ENCODE data around the gene BST1. TPM values are rescaled to one million over a fixed set of nuclear protein-coding genes. Genes with fewer than 3 reads are reported as not detected.

Gene BST1
- total RNA-seq, 1 experiment from 2014 or later: 3.0 TPM

DNA sequence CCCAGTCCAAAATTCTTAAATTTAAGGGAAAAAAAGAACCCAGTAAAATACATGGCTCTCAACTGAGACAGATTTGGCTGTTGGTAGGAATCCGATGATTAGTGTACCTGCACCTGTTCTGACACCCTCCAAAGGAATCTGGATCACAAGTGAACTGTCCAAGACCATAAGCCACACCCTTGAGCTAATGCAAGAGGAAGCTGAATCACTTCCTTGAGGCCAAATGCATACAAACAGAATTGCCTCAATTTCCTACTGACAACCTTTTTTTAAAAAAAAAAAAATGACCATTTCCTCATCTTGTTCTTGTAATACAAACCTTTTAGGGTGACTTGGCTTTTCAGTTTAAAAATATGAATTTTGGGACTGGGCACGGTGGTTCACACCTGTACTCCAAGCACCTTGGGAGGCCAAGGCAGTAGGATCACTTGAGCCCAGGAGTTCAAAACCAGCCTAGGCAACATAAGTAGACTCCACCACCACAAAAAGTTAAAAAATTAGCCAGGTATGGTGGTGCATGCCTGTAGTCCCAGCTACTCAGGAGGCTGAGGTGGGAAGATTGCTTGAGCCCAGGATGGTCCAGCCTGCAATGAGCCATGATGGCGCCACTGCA, 37.0 kb upstream of the BST1 start:
- no peak overlapping the region for H3K27ac ChIP-seq (ENCODE audit: low read length)
- no TSS peak for BruUV-seq (replicated peaks)
- no peak for ATAC-seq
- no peak overlapping the region for H3K4me3 ChIP-seq (ENCODE audit: low read depth in 2 of 2, low read length in 2 of 2)
- no peaks in the 10 kb centered on the region; the same call in 1 of the 2 replicates for H3K36me3 ChIP-seq (ENCODE audit: control insufficient read depth, insufficient read depth, low read length)
- H3K4me1 ChIP-seq (ENCODE audit: control insufficient read depth, insufficient read depth, low read length): no peaks in the 10 kb centered on the region
- ChIA-PET CTCF (no interaction called here), POLR2A (interaction anchor here (0.5 kb wide), 1 partner anchor 13 kb away, joined by 3 read pairs; no protein-coding TSS in a partner anchor)
- intact Hi-C loops (cut with micrococcal nuclease; ENCODE audit: unreplicated experiment) (no loop called here), in situ Hi-C loops (cut with HindIII; ENCODE audit: low pct_unique_long_range_greater_than_20kb, low sequenced_read_pairs) (no loop called here)
- no peak for DNase-seq (ENCODE audit: low read depth, low spot score)
- no peaks in the 10 kb centered on the region for H3K9me3 ChIP-seq (ENCODE audit: control insufficient read depth, insufficient read depth, low read depth, low read length)
- no peaks in the 10 kb centered on the region for H3K27me3 ChIP-seq (ENCODE audit: control insufficient read depth, insufficient read depth, low read length)
- TF ChIP-seq TCF7L2 (IDR thresholded peaks at IDR 0.05; ENCODE audit: low read depth, low read length) (no peak), SIN3A (IDR thresholded peaks at IDR 0.05; ENCODE audit: borderline replicate concordance, insufficient read depth, low read depth, low read length) (no peak), CTCF (IDR thresholded peaks at IDR 0.05) (no peak), POLR2AphosphoS5 (IDR thresholded peaks at IDR 0.05; ENCODE audit: low read depth, low read length) (no peak)
- TF ChIP-seq, protein P1, sequence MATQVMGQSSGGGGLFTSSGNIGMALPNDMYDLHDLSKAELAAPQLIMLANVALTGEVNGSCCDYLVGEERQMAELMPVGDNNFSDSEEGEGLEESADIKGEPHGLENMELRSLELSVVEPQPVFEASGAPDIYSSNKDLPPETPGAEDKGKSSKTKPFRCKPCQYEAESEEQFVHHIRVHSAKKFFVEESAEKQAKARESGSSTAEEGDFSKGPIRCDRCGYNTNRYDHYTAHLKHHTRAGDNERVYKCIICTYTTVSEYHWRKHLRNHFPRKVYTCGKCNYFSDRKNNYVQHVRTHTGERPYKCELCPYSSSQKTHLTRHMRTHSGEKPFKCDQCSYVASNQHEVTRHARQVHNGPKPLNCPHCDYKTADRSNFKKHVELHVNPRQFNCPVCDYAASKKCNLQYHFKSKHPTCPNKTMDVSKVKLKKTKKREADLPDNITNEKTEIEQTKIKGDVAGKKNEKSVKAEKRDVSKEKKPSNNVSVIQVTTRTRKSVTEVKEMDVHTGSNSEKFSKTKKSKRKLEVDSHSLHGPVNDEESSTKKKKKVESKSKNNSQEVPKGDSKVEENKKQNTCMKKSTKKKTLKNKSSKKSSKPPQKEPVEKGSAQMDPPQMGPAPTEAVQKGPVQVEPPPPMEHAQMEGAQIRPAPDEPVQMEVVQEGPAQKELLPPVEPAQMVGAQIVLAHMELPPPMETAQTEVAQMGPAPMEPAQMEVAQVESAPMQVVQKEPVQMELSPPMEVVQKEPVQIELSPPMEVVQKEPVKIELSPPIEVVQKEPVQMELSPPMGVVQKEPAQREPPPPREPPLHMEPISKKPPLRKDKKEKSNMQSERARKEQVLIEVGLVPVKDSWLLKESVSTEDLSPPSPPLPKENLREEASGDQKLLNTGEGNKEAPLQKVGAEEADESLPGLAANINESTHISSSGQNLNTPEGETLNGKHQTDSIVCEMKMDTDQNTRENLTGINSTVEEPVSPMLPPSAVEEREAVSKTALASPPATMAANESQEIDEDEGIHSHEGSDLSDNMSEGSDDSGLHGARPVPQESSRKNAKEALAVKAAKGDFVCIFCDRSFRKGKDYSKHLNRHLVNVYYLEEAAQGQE (IDR thresholded peaks at IDR 0.05; ENCODE audit: insufficient read depth in 1 of 2, low read depth in 2 of 2, low read length in 1 of 2): no peak

DNA sequence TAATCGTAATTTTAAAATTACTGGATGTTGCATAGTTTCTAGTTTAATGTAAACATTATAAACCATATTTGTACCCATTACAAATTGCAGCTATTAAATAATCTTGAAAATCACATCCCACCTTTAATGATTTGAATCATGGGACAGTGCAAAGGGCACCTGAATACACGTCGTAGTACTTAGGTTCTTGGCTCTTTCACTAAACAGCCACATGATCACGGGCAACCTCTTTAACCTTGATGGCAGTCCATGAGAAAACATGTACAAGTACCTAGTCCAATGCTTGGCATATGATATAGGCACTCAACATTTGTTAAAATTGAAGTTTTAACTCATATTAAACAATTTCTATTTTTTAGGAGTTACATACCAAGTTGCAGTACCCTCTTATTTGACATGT, 35.9 kb upstream of the BST1 start:
- TF ChIP-seq, protein P1 (IDR thresholded peaks at IDR 0.05; ENCODE audit: insufficient read depth in 1 of 2, low read depth in 2 of 2, low read length in 1 of 2): no peak
- no peak for TF ChIP-seq SIN3A (IDR thresholded peaks at IDR 0.05; ENCODE audit: borderline replicate concordance, insufficient read depth, low read depth, low read length)
- no peak for TF ChIP-seq TCF7L2 (IDR thresholded peaks at IDR 0.05; ENCODE audit: low read depth, low read length)
- no peak for TF ChIP-seq CTCF (IDR thresholded peaks at IDR 0.05)
- no peak for TF ChIP-seq POLR2AphosphoS5 (IDR thresholded peaks at IDR 0.05; ENCODE audit: low read depth, low read length)
- Histone ChIP-seq H3K27ac (ENCODE audit: low read length) (no peak overlapping the region), H3K9me3 (ENCODE audit: control insufficient read depth, insufficient read depth, low read depth, low read length) (no peaks in the 10 kb centered on the region), H3K4me1 (ENCODE audit: control insufficient read depth, insufficient read depth, low read length) (no peaks in the 10 kb centered on the region), H3K27me3 (ENCODE audit: control insufficient read depth, insufficient read depth, low read length) (no peaks in the 10 kb centered on the region), H3K4me3 (ENCODE audit: low read depth in 2 of 2, low read length in 2 of 2) (no peak overlapping the region), H3K36me3 (ENCODE audit: control insufficient read depth, insufficient read depth, low read length) (no peaks in the 10 kb centered on the region; the same call in 1 of the 2 replicates)
- no TSS peak for BruUV-seq (replicated peaks)
- intact Hi-C loops (cut with micrococcal nuclease; ENCODE audit: unreplicated experiment) (no loop called here), in situ Hi-C loops (cut with HindIII; ENCODE audit: low pct_unique_long_range_greater_than_20kb, low sequenced_read_pairs) (no loop called here)
- no peak for ATAC-seq
- CTCF ChIA-PET: no interaction called here
- POLR2A ChIA-PET: no interaction called here
- DNase-seq (ENCODE audit: low read depth, low spot score): no peak
